Dermis blood vessel endothelial cell (primary cell): ENCODE results near the gene GNGT2. TPM values are rescaled to one million over a fixed set of nuclear protein-coding genes. Genes with fewer than 3 reads are reported as not detected.
A peak's percentile ranks its signal among the peaks of the same experiment; 100 is the strongest.

ENCODE experiments used
- DNase-seq: peaks from one replicate; pipeline ENCODE4 v3.0.0; 2010
- total RNA-seq: library from RNA; depleted of rRNA; stranded (reverse); fragments of >200 nt; gene quantifications from 2 replicates; pipeline ENCODE4 v1.2.3, GENCODE V29; 2014

The GNGT2 gene
- total RNA-seq = 1.4 and 2.9 TPM in 2 replicates

GRCh38 chr17:49210158-49211029 lies at the start of gene GNGT2, which contains the start of gene ABI3:
TSS of gene GNGT2 (minus strand) at chr17:49210574. CDS start at chr17:49207422, 3,152 bp downstream.
TSS of gene ABI3 (plus strand) at chr17:49210707. CDS start at chr17:49210725, 18 bp downstream.
- DNase-seq = peak; percentile 89

- no peak for DNase-seq
Measured at GRCh38 chr17:49259663-49260010, 49.3 kb upstream of the GNGT2 start.

DNA sequence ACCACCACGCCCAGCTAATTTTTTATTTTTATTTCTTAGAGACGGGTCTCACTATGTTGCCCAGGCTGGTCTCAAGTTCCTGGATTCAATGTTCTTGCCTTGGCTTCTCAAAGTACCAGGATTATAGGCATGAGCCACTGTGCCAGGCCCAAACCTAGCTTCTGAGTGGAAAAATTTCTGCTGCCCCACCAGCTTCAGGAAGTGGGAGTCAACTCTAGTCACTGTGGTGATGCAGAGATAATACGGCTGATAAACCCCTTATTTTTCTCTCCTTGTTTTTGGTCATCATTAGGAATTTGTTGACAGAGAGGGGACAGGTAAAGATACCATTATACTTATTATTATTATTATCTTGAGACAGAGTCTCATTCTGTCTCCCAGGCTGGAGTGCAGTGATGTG lies 48.0 kb upstream of the GNGT2 start:
- no peak for DNase-seq

DNA sequence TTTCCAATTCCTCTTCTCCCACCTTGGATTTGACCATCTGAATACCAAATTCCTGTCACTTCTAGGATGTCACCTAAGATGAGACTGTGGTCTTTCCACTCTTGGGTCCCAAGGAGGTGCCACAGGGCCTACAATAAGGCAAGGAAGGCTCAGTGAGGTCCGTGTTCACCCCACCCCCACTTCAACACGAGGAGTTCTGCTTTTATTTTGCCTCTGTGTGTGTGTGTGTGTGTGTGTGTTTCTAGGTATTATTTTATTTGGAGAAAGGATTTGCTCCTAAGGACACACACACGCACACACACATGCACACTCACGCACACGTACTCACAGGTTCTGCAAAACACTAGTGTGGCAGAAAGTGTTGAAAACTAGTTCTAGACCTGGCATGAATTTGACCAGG lies 44.8 kb upstream of the GNGT2 start:
- no peak for DNase-seq

DNA sequence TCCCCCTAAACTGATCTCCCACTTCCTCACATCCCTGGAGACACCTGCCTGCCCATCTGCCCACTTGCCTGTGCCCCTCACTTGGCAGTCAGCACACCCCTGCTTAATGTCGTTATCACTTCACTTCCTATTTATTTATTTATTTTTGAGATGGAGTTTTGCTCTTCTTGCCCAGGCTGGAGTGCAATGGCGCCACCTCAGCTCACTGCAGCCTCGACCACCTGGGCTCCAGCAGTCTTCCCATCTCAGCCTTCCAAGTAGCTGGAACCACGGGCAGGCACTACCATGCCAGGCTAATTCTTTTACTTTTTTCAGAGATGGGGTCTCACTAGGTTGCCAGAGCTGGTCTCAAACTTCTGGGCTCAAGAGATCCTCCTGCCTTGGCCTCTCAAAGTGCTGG lies 43.7 kb upstream of the GNGT2 start:
- no peak for DNase-seq

GRCh38 chr17:49252148-49252695 lies 41.8 kb upstream of the GNGT2 start:
- peak; percentile 16 for DNase-seq

DNA sequence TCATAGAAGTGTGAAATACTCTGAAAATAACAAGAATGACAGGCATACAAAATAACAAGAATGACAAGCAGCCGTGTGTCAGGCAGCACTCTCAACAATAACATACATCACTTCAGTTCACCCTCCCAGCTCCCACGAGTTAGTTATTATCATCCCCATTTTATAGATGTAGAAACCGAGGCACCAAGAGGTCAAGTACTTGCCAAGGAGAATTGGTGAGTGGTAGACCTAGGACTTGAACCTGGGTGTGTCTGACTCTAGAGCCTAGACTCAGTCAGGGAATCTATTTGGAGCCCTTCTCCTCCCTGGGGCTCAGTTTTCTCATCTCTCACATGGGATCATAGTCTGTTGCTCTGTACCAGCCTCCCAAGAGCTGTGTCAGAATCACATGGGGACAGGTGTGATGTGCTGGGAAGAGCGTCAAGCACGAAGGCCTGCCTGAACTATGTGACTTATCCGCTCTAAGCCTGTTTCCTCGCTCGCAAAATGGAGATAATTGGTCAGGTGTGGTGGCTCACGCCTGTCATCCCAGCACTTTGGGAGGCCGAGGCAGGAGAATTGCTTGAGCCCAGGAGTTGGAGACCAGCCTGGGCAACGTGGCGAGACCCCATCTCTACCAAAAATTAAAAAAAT lies 39.6 kb upstream of the GNGT2 start:
- DNase-seq = no peak

DNA sequence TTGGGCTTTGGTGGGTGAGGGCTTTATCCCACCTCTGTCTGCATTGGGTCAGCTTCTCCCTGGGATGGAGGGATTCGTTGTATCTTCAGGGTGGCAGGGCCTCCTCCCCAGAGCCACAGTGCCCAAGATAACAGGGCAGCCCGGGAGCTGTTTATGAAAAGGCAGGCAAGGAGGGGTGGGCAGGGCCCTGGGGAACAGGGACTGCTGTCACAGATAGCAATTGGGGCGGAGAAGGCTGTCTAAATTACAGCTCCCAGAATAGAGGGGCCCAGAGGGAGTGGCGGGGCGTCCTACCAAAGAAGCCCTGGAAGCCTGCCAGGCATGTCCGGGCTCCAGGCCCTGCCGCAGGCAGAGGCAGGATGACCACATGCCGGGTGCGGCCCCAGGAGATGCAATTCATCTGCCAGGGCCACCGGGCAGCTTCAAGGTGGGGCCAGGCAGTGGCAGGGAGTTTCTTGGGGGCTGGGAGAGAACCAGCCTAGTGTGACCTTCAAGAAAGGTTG lies 39.0 kb upstream of the GNGT2 start:
- DNase-seq = no peak

GRCh38 chr17:49247944-49248343 lies 37.6 kb upstream of the GNGT2 start:
- DNase-seq = no peak

DNA sequence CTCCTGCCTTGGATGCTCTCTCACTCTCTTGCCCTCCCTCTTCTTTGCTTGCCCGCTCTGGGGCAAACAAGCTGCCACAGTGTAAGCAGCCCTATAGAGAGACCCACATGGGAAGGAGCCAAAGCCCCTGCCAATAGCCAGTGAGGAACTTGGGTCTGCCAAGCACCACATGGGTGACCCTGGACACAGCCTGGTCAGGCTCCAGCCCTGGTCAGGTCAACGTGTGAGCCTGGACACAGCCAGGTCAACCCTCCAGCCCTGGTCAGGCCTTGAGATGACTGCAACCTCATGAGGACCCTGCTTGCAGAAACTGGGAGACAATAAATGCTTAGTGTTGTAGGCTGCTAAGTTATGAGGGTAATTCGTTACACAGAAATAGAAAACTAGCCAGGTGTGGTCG lies 34.5 kb upstream of the GNGT2 start:
- no peak for DNase-seq

GRCh38 chr17:49242813-49243212 lies 32.4 kb upstream of the GNGT2 start:
- DNase-seq = no peak

GRCh38 chr17:49241692-49242397 lies 31.5 kb upstream of the GNGT2 start:
- no peak for DNase-seq

DNA sequence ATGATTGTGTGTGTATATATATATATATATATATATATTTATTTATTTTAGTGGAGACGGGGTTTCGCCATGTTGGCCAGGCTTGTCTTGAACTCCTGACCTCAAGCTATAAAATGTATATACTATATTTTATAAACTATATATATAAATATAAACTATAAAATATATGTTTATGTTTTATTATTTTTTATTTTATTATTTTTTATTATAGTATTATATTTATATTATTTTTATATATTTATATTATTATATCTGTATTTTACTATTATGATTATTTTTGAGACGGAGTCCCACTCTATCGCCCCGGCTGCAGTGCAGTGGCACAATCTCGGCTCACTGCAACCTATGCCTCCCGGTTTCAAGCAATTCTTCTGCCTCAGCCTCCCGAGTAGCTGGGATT lies 30.7 kb upstream of the GNGT2 start:
- no peak for DNase-seq

DNA sequence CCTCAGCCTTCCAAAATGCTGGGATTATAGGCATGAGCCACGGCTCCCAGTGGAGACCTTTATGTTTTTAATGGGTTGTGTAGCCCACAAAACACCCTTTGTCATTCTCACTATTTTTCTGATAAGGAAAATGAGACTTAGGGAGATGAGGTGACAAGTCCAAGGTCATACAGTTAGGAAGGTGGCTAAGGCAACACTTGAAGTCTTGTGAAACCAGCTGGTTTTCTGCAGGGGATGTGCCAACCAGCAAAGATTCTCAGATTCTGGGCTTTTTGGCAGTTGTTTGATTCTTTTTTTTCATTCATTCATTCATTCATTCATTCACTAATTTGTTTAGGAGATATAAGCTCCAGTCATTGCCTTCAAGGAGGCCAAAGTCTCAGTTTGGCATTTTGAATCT lies 30.2 kb upstream of the GNGT2 start:
- DNase-seq = no peak

GRCh38 chr17:49239963-49240362 lies 29.6 kb upstream of the GNGT2 start:
- no peak for DNase-seq

- DNase-seq = no peak
Measured at GRCh38 chr17:49235896-49236295, 25.5 kb upstream of the GNGT2 start.

- no peak for DNase-seq
Measured at GRCh38 chr17:49234509-49235080, 24.2 kb upstream of the GNGT2 start.

GRCh38 chr17:49231563-49231894 lies 21.2 kb upstream of the GNGT2 start:
- DNase-seq = no peak

GRCh38 chr17:49230636-49231562 lies 20.5 kb upstream of the GNGT2 start, which contains the start of gene PHOSPHO1:
TSS of gene PHOSPHO1 (minus strand) at chr17:49230787. CDS start at chr17:49226691, 4,096 bp downstream.
- DNase-seq = peak; percentile 86

DNA sequence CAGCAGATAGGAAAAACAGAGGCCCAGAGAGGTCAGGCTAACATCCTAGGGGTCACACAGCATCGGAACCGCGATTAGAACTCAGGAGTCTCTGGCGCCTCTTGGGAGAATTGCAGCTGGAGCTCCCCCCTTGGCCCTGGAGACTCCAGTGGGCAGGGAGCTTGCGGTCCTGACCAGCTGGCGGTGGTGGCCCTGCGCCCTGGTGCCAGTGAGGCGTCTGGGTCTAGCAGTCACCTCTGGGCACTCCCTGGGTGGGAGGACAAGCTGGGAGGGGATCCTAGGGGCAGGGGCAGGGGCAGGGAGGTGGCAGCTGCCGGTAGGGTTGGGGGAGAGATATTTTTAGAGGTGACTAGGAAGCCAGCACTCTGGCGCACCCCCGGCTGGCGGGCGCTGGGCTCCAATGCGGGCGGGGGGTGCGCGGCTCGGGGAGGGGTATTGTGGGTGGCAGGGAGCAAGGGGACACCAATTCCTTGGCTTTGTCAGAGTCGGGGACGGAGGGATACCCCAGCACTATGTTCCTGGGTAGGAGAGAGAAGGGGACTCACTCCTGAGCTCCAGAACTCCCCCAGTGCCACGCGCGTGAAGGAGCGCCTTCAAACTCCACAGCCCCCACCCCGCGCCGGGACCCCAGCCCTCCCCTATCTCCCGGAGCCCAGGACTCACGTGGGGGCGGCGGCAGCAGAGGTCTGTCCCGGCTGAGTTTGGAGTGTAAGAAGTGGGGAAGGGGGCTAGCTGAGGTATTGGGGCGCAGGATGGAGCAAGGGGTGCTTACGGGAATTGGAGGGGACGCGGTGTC lies 19.6 kb upstream of the GNGT2 start:
- DNase-seq = no peak
